Dendritic cell treated with granulocyte-macrophage colony-stimulating factor and Interleukin-4, amounts not matched to agents 40 ng/mL and 50 ng/mL, for 4 days (primary cell): ENCODE measurements around the gene TTBK2.
"Not testable (repeated sequence)": the region's sequence is repeated elsewhere in the genome, so short reads cannot be mapped to it uniquely, and the experiment has no call there.

Experiments
- H3K27ac Mint-ChIP-seq: one replicate; pipeline ENCODE4 v1.8.0; 2022; ENCODE audit warnings: mild to moderate bottlenecking, mixed read lengths
- H3K27me3 Mint-ChIP-seq: one replicate; pipeline ENCODE4 v1.8.0; 2022; ENCODE audit warnings: mild to moderate bottlenecking, mixed read lengths
- H3K36me3 Mint-ChIP-seq: one replicate; pipeline ENCODE4 v1.8.0; 2022; ENCODE audit warnings: low read depth, mixed read lengths
- H3K4me1 Mint-ChIP-seq: one replicate; pipeline ENCODE4 v1.8.0; 2022; ENCODE audit warnings: low read depth, mixed read lengths
- H3K4me3 Mint-ChIP-seq: one replicate; pipeline ENCODE4 v1.8.0; 2022; ENCODE audit warnings: mild to moderate bottlenecking, moderate library complexity, mixed read lengths
- H3K9me3 Mint-ChIP-seq: one replicate; pipeline ENCODE4 v1.8.0; 2022; ENCODE audit warnings: mixed read lengths
- intact Hi-C: fragments of 100-400 bp; cut with micrococcal nuclease; formaldehyde crosslinking; loops from one replicate; pipeline ENCODE4 v1.15.0; 2022

The TTBK2 gene

GRCh38 chr15:42919799-42920518 is 619 bp downstream of the TTBK2 start:
- peaks cover 14% of the 10 kb centered on the region for H3K36me3 Mint-ChIP-seq
- intact Hi-C loops, result loop anchor here (10.0 kb wide), 1 partner anchor 185 kb away; the partner anchor contains the start of gene CDAN1
- peak overlapping the region; percentile 88 for H3K27ac Mint-ChIP-seq
- peaks cover 36% of the 10 kb centered on the region for H3K4me1 Mint-ChIP-seq
- H3K9me3 Mint-ChIP-seq, result no peaks in the 10 kb centered on the region
- H3K4me3 Mint-ChIP-seq, result peak overlapping the region; percentile 95
- H3K27me3 Mint-ChIP-seq, result peaks cover 4% of the 10 kb centered on the region

- Mint-ChIP-seq H3K27ac (peak overlapping the region; percentile 88), H3K4me1 (peaks cover 42% of the 10 kb centered on the region)
- intact Hi-C loops, result no loop called here
These were observed 1.3 kb downstream of the TTBK2 start for GRCh38 chr15:42919308-42919707.

GRCh38 chr15:42918047-42918446 is 2.5 kb downstream of the TTBK2 start:
- Mint-ChIP-seq H3K27ac (no peak overlapping the region), H3K4me1 (peaks cover 44% of the 10 kb centered on the region), H3K4me3 (no peak overlapping the region), H3K36me3 (peaks cover 14% of the 10 kb centered on the region), H3K9me3 (no peaks in the 10 kb centered on the region), H3K27me3 (peaks cover 4% of the 10 kb centered on the region)
- intact Hi-C loops, result no loop called here

More at GRCh38 chr15:42919308-42919707, 1.3 kb downstream of the TTBK2 start:
- Mint-ChIP-seq H3K36me3 (peaks cover 14% of the 10 kb centered on the region), H3K4me3 (peak overlapping the region; percentile 95), H3K27me3 (peaks cover 4% of the 10 kb centered on the region), H3K9me3 (no peaks in the 10 kb centered on the region)

GRCh38 chr15:42915654-42916315 is 4.8 kb downstream of the TTBK2 start:
- Mint-ChIP-seq H3K9me3 (no peaks in the 10 kb centered on the region), H3K4me3 (peak overlapping the region; percentile 58), H3K27me3 (no peaks in the 10 kb centered on the region), H3K4me1 (peaks cover 48% of the 10 kb centered on the region), H3K36me3 (peaks cover 12% of the 10 kb centered on the region), H3K27ac (peak overlapping the region; percentile 80)
- intact Hi-C loops, result no loop called here

- Mint-ChIP-seq H3K9me3 (no peaks in the 10 kb centered on the region), H3K36me3 (peaks cover 3% of the 10 kb centered on the region), H3K27ac (peak overlapping the region; percentile 64), H3K4me3 (peak overlapping the region; percentile 17), H3K4me1 (peaks cover 48% of the 10 kb centered on the region), H3K27me3 (no peaks in the 10 kb centered on the region)
- intact Hi-C loops, result no loop called here
These were observed 5.7 kb downstream of the TTBK2 start for GRCh38 chr15:42914728-42915497.

- H3K4me1 Mint-ChIP-seq, result peaks cover 34% of the 10 kb centered on the region
- H3K27ac Mint-ChIP-seq, result no peak overlapping the region
- no peaks in the 10 kb centered on the region for H3K27me3 Mint-ChIP-seq
- intact Hi-C loops, result no loop called here
- no peak overlapping the region for H3K4me3 Mint-ChIP-seq
- no peaks in the 10 kb centered on the region for H3K9me3 Mint-ChIP-seq
- peaks cover 5% of the 10 kb centered on the region for H3K36me3 Mint-ChIP-seq
These were observed 9.5 kb downstream of the TTBK2 start for GRCh38 chr15:42911058-42911592.

GRCh38 chr15:42908538-42908937 is 12.0 kb downstream of the TTBK2 start:
- intact Hi-C loops, result no loop called here
- H3K27ac Mint-ChIP-seq, result no peak overlapping the region
- H3K27me3 Mint-ChIP-seq, result no peaks in the 10 kb centered on the region
- peaks cover 5% of the 10 kb centered on the region for H3K36me3 Mint-ChIP-seq
- H3K9me3 Mint-ChIP-seq, result no peaks in the 10 kb centered on the region
- H3K4me3 Mint-ChIP-seq, result no peak overlapping the region
- H3K4me1 Mint-ChIP-seq, result peaks cover 19% of the 10 kb centered on the region

- Mint-ChIP-seq H3K36me3 (peaks cover 5% of the 10 kb centered on the region), H3K27me3 (no peaks in the 10 kb centered on the region), H3K27ac (no peak overlapping the region), H3K9me3 (no peaks in the 10 kb centered on the region), H3K4me1 (peaks cover 5% of the 10 kb centered on the region), H3K4me3 (no peak overlapping the region)
- intact Hi-C loops, result no loop called here
These were observed 16.9 kb downstream of the TTBK2 start for GRCh38 chr15:42903388-42904324.

GRCh38 chr15:42893911-42894310 is 26.7 kb downstream of the TTBK2 start:
- H3K36me3 Mint-ChIP-seq, result peaks cover 13% of the 10 kb centered on the region
- intact Hi-C loops, H3K27me3 Mint-ChIP-seq, H3K27ac Mint-ChIP-seq, H3K4me1 Mint-ChIP-seq, H3K4me3 Mint-ChIP-seq: not testable (repeated sequence)
- peaks cover 13% of the 10 kb centered on the region for H3K9me3 Mint-ChIP-seq

GRCh38 chr15:42891569-42891968 is 29.0 kb downstream of the TTBK2 start:
- Mint-ChIP-seq H3K4me3 (no peak overlapping the region), H3K4me1 (no peaks in the 10 kb centered on the region), H3K27me3 (no peaks in the 10 kb centered on the region), H3K27ac (no peak overlapping the region), H3K9me3 (peaks cover 13% of the 10 kb centered on the region), H3K36me3 (peaks cover 13% of the 10 kb centered on the region)
- intact Hi-C loops, result no loop called here

GRCh38 chr15:42890161-42890913 is 30.2 kb downstream of the TTBK2 start:
- no peaks in the 10 kb centered on the region for H3K27me3 Mint-ChIP-seq
- H3K4me3 Mint-ChIP-seq, result no peak overlapping the region
- H3K4me1 Mint-ChIP-seq, result no peaks in the 10 kb centered on the region
- no peak overlapping the region for H3K27ac Mint-ChIP-seq
- intact Hi-C loops, result no loop called here
- H3K9me3 Mint-ChIP-seq, result peaks cover 13% of the 10 kb centered on the region
- H3K36me3 Mint-ChIP-seq, result peaks cover 13% of the 10 kb centered on the region

- H3K27me3 Mint-ChIP-seq, H3K4me3 Mint-ChIP-seq, H3K4me1 Mint-ChIP-seq, H3K36me3 Mint-ChIP-seq, H3K27ac Mint-ChIP-seq, intact Hi-C loops, H3K9me3 Mint-ChIP-seq: not testable (repeated sequence)
These were observed 33.2 kb downstream of the TTBK2 start for GRCh38 chr15:42887384-42887783.
